ENCODE results near the gene INTS2.

- peak in 1 of 2 donors; percentile 55 for TF ChIP-seq POLR2A (IDR thresholded peaks at IDR 0.05)
- TF ChIP-seq, protein P1, sequence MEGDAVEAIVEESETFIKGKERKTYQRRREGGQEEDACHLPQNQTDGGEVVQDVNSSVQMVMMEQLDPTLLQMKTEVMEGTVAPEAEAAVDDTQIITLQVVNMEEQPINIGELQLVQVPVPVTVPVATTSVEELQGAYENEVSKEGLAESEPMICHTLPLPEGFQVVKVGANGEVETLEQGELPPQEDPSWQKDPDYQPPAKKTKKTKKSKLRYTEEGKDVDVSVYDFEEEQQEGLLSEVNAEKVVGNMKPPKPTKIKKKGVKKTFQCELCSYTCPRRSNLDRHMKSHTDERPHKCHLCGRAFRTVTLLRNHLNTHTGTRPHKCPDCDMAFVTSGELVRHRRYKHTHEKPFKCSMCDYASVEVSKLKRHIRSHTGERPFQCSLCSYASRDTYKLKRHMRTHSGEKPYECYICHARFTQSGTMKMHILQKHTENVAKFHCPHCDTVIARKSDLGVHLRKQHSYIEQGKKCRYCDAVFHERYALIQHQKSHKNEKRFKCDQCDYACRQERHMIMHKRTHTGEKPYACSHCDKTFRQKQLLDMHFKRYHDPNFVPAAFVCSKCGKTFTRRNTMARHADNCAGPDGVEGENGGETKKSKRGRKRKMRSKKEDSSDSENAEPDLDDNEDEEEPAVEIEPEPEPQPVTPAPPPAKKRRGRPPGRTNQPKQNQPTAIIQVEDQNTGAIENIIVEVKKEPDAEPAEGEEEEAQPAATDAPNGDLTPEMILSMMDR (IDR thresholded peaks at IDR 0.05), result no peak
These were observed 64.6 kb downstream of the INTS2 start, which contains the start of gene BRIP1 for GRCh38 chr17:61862975-61863800.

Measured in Peyer's patch (tissue), 4 donors.